SK-N-SH (cell line): ENCODE data around the gene GCLC.

Experiments used
- EP300 ChIP-seq, 2 experiments: IDR thresholded peaks; 2 replicates each; pipeline versions ENCODE4 v1.4.0 to v1.6.1; 2012; ENCODE audit warnings: borderline replicate concordance in 1 of 2, low read depth in 1 of 2, low read length in 1 of 2
- EZH2phosphoT487 ChIP-seq: fragments of 200-600 bp; sonication (generic); IDR thresholded peaks from 2 replicates; pipeline ENCODE4 v1.6.1; 2017; ENCODE audit warnings: low read depth, mixed run types, mild to moderate bottlenecking, antibody characterized with exemption, moderate library complexity, borderline replicate concordance
- RXRA ChIP-seq: IDR thresholded peaks from 2 replicates; pipeline ENCODE4 v1.4.0; 2012; ENCODE audit warnings: low read depth, mild to moderate bottlenecking, borderline replicate concordance
- SMC3 ChIP-seq: IDR thresholded peaks from 2 replicates; pipeline ENCODE4 v1.6.1; 2012; ENCODE audit warnings: low read depth, low read length, improper control_type of control experiment
- TAF1 ChIP-seq: IDR thresholded peaks from 2 replicates; pipeline ENCODE4 v1.6.1; 2012; ENCODE audit warnings: low read depth, mild to moderate bottlenecking, low read length, moderate library complexity, borderline replicate concordance
- TF ChIP-seq, protein P1 (sequence below): fragments of 150-350 bp; IDR thresholded peaks from 2 replicates; pipeline ENCODE4 v1.6.1; 2017; ENCODE audit warnings: antibody characterized with exemption, low read length, low read depth, borderline replicate concordance
- TF ChIP-seq, protein P2 (sequence below): fragments of 200-600 bp; sonication (generic); IDR thresholded peaks from 2 replicates; pipeline ENCODE4 v1.6.1; 2017; ENCODE audit warnings: antibody characterized with exemption, mild to moderate bottlenecking, moderate library complexity
- TF ChIP-seq, protein P3 (sequence below): IDR thresholded peaks from 2 replicates; pipeline ENCODE4 v1.6.1; 2012; ENCODE audit warnings: mild to moderate bottlenecking, low read depth, low read length, moderate library complexity
- TF ChIP-seq, protein P4 (sequence below): fragments of 150-350 bp; IDR thresholded peaks from 2 replicates; pipeline ENCODE4 v1.6.1; 2016; ENCODE audit warnings: mild to moderate bottlenecking, low read depth, low read length

DNA sequence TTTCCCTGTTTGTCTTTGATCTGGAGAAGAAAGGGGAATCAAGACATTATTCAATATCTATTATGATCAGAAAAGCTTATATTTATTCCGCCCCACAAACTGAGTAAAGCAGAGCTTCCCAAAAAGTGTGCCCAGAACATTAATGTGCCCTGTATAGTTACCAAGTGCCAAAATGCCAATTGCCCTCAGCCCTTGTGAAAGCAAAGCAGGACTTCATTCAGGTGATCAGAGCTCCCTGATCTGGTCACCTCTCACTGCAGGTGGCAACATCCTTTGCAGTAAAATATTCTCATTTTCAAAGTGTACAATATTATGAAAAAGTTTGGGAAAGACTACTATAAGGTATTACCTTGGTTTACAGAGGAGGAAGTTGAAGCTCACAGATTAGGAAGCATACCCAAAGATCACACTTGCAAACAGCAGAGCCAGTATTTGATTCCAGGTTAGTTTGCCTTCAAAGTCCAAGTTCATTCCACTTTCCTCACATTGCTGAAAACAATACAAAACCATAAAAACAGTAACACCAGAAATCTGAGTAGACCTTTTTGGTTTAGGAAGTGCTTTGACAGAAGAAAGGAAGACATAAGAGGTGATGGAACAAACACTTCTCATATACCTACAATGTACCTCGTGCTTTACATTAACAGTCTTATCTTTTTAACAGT lies 19.6 kb upstream of the GCLC start:
- TF ChIP-seq, protein P1, sequence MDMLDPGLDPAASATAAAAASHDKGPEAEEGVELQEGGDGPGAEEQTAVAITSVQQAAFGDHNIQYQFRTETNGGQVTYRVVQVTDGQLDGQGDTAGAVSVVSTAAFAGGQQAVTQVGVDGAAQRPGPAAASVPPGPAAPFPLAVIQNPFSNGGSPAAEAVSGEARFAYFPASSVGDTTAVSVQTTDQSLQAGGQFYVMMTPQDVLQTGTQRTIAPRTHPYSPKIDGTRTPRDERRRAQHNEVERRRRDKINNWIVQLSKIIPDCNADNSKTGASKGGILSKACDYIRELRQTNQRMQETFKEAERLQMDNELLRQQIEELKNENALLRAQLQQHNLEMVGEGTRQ = no peak
- TF ChIP-seq TAF1 = no peak
- TF ChIP-seq, protein P2, sequence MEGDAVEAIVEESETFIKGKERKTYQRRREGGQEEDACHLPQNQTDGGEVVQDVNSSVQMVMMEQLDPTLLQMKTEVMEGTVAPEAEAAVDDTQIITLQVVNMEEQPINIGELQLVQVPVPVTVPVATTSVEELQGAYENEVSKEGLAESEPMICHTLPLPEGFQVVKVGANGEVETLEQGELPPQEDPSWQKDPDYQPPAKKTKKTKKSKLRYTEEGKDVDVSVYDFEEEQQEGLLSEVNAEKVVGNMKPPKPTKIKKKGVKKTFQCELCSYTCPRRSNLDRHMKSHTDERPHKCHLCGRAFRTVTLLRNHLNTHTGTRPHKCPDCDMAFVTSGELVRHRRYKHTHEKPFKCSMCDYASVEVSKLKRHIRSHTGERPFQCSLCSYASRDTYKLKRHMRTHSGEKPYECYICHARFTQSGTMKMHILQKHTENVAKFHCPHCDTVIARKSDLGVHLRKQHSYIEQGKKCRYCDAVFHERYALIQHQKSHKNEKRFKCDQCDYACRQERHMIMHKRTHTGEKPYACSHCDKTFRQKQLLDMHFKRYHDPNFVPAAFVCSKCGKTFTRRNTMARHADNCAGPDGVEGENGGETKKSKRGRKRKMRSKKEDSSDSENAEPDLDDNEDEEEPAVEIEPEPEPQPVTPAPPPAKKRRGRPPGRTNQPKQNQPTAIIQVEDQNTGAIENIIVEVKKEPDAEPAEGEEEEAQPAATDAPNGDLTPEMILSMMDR = no peak
- TF ChIP-seq, protein P3, sequence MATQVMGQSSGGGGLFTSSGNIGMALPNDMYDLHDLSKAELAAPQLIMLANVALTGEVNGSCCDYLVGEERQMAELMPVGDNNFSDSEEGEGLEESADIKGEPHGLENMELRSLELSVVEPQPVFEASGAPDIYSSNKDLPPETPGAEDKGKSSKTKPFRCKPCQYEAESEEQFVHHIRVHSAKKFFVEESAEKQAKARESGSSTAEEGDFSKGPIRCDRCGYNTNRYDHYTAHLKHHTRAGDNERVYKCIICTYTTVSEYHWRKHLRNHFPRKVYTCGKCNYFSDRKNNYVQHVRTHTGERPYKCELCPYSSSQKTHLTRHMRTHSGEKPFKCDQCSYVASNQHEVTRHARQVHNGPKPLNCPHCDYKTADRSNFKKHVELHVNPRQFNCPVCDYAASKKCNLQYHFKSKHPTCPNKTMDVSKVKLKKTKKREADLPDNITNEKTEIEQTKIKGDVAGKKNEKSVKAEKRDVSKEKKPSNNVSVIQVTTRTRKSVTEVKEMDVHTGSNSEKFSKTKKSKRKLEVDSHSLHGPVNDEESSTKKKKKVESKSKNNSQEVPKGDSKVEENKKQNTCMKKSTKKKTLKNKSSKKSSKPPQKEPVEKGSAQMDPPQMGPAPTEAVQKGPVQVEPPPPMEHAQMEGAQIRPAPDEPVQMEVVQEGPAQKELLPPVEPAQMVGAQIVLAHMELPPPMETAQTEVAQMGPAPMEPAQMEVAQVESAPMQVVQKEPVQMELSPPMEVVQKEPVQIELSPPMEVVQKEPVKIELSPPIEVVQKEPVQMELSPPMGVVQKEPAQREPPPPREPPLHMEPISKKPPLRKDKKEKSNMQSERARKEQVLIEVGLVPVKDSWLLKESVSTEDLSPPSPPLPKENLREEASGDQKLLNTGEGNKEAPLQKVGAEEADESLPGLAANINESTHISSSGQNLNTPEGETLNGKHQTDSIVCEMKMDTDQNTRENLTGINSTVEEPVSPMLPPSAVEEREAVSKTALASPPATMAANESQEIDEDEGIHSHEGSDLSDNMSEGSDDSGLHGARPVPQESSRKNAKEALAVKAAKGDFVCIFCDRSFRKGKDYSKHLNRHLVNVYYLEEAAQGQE = no peak
- TF ChIP-seq EP300 (IDR thresholded peaks at IDR 0.05; ENCODE audit: borderline replicate concordance in 1 of 2, low read depth in 1 of 2, low read length in 1 of 2) = no peak
- no peak for TF ChIP-seq EZH2phosphoT487
- no peak for TF ChIP-seq RXRA
- TF ChIP-seq, protein P4, sequence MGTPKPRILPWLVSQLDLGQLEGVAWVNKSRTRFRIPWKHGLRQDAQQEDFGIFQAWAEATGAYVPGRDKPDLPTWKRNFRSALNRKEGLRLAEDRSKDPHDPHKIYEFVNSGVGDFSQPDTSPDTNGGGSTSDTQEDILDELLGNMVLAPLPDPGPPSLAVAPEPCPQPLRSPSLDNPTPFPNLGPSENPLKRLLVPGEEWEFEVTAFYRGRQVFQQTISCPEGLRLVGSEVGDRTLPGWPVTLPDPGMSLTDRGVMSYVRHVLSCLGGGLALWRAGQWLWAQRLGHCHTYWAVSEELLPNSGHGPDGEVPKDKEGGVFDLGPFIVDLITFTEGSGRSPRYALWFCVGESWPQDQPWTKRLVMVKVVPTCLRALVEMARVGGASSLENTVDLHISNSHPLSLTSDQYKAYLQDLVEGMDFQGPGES = no peak
- no peak for TF ChIP-seq SMC3
